CD4-positive, alpha-beta T cell (primary cell): ENCODE measurements around the gene HAVCR1. TPM values are rescaled to one million over a fixed set of nuclear protein-coding genes. Genes with fewer than 3 reads are reported as not detected.
"Not testable (repeated sequence)": the region's sequence is repeated elsewhere in the genome, so short reads cannot be mapped to it uniquely, and the experiment has no call there.

Source experiments
- ATAC-seq: fragments of 200-7000 bp; cut with Tn5 transposase; one replicate; pipeline ENCODE4 v1.10.0; 2022; ENCODE audit warnings: mild to moderate bottlenecking; ENCODE audit not compliant: poor library complexity
- CTCF ChIA-PET: fragments of 350-600 bp; sonication (Branson Sonifier 250); formaldehyde crosslinking; loops from one replicate; lab custom pipeline; 2021; ENCODE audit warnings: antibody characterized with exemption, inconsistent platforms; lab: Charles Lee
- POLR2A ChIA-PET: fragments of 350-600 bp; sonication (Branson Sonifier 250); formaldehyde crosslinking; loops from one replicate; lab custom pipeline; 2021; ENCODE audit warnings: antibody characterized with exemption, inconsistent platforms; lab: Charles Lee
- DNase-seq, 14 experiments: peaks; one replicate each; pipeline ENCODE4 v3.0.0-alpha.2; 2013 to 2020; ENCODE audit warnings: mixed read lengths in 2 of 14
- H3K27ac ChIP-seq, 2 donors: one replicate each; pipeline versions ENCODE4 v1.5.1 to v1.7.0; 2013; ENCODE audit warnings: low read length in 2 of 2, low read depth in 1 of 2, mild to moderate bottlenecking in 1 of 2
- H3K27me3 ChIP-seq, 2 experiments: 1 replicate in 1 of 2; 2 replicates in 1 of 2; pipeline versions ENCODE4 v1.6.1 to v1.7.0; 2013; ENCODE audit warnings: low read length in 2 of 2, control low read depth in 1 of 2, mild to moderate bottlenecking in 1 of 2, moderate library complexity in 1 of 2; ENCODE audit not compliant: insufficient read depth in 2 of 2, control insufficient read depth in 1 of 2
- H3K36me3 ChIP-seq: one replicate; pipeline ENCODE4 v1.6.1; 2013; ENCODE audit warnings: low read length, control low read depth; ENCODE audit not compliant: insufficient read depth
- H3K4me1 ChIP-seq: one replicate; pipeline ENCODE4 v1.6.1; 2013; ENCODE audit warnings: low read length, control low read depth; ENCODE audit not compliant: insufficient read depth
- H3K4me3 ChIP-seq: one replicate; pipeline ENCODE4 v1.5.1; 2013; ENCODE audit warnings: mild to moderate bottlenecking, low read length, moderate library complexity
- H3K9me3 ChIP-seq, 2 experiments: 1 replicate in 1 of 2; 2 replicates in 1 of 2; pipeline versions ENCODE4 v1.6.1 to v1.7.0; 2013; ENCODE audit warnings: low read length in 2 of 2, mild to moderate bottlenecking in 2 of 2, control low read depth in 1 of 2, moderate library complexity in 1 of 2; ENCODE audit not compliant: control insufficient read depth in 1 of 2, insufficient read depth in 1 of 2
- H3K27ac Mint-ChIP-seq: one replicate; pipeline ENCODE4 v1.8.0; 2020; ENCODE audit warnings: mixed read lengths
- H3K27me3 Mint-ChIP-seq: one replicate; pipeline ENCODE4 v1.8.0; 2021; ENCODE audit warnings: mixed read lengths
- H3K36me3 Mint-ChIP-seq: one replicate; pipeline ENCODE4 v1.8.0; 2021; ENCODE audit warnings: low read depth, mixed read lengths
- H3K4me1 Mint-ChIP-seq: one replicate; pipeline ENCODE4 v1.8.0; 2021; ENCODE audit warnings: low read depth, mixed read lengths
- H3K4me3 Mint-ChIP-seq: one replicate; pipeline ENCODE4 v1.8.0; 2020; ENCODE audit warnings: mild to moderate bottlenecking, mixed read lengths
- H3K9me3 Mint-ChIP-seq: one replicate; pipeline ENCODE4 v1.8.0; 2020; ENCODE audit warnings: mixed read lengths
- CTCF ChIP-seq: fragments of 200-600 bp; IDR thresholded peaks from one replicate; pipeline ENCODE4 v1.8.0; 2022; ENCODE audit warnings: antibody characterized with exemption, mild to moderate bottlenecking
- intact Hi-C, 2 experiments: fragments of 100-400 bp; cut with DNase I in 1 of 2; cut with micrococcal nuclease in 1 of 2; formaldehyde crosslinking; loops; one replicate each; pipeline versions ENCODE4 v1.15.1 to v1.9.0; 2023 to 2025; cut with DNase I, micrococcal nuclease
- total RNA-seq, 174 experiments: library from RNA in 2 of 174; stranded (reverse) in 2 of 174; gene quantifications; one replicate each; pipeline ENCODE4 v1.2.3 and lab custom pipeline; 2021 to 2026

HAVCR1 gene
- total RNA-seq, 2 experiments from 2014 or later, result 1.5 to 1.7 TPM

DNA sequence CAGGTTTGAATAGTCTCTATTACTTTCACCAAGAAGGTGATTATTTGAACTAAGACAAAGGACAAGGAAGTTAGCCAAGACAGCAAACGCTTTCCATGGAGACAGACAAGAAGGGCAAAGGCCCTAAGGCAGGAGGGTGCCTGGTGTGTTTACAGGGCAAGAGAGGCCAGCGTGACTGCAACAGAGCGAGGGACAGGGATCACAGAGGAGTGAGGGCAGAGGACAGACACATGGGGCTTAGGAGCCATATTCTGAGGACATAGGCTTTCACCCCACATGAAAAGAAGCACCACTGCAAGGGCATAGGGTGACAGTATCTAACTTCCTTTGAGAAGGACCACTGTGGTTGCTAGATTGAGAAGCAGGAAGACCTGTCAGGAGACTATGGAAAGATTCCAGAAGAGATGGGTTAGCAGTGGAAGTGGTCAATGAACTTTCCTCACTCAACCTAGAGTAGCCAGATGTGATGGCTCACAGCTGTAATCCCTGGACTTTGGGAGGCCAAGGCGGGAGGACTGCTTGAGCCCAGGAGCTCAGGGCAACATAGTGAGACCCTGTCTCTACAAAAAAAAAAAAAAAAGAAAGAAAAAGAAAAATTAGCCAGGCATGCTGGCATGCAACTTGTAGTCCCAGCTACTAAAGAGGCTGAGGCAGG lies 5.0 kb upstream of the HAVCR1 start:
- Mint-ChIP-seq H3K4me1 (no peaks in the 10 kb centered on the region), H3K36me3 (no peaks in the 10 kb centered on the region), H3K27ac (no peak overlapping the region), H3K27me3 (no peaks in the 10 kb centered on the region), H3K4me3 (no peak overlapping the region), H3K9me3 (no peaks in the 10 kb centered on the region)
- ChIA-PET POLR2A (no interaction called here), CTCF (no interaction called here)
- Histone ChIP-seq H3K4me1 (no peaks in the 10 kb centered on the region), H3K9me3 (no peaks in the 10 kb centered on the region), H3K27ac (no peak overlapping the region), H3K27me3 (no peaks in the 10 kb centered on the region), H3K36me3 (no peaks in the 10 kb centered on the region), H3K4me3 (no peak overlapping the region)
- no peak for TF ChIP-seq CTCF
- intact Hi-C loops, result no loop called here
- no peak for ATAC-seq
- no peak for DNase-seq

DNA sequence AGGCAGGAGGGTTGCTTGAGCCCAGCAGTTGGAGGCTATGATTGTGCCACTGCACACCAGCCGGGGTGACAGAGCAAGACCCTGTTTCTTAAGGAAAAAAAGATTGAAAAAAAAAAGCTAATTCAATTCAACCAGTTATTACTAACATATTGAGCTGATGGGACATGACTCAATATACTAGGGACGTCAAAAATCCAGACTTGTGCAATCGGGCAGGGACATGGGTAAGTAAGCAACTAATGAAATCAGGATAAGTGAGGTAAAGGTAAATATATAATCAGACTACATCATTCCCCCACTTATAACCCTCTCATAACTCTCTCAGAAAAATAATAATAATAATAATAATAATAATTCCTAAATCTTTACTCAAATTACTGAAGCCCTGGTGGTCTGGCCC lies 975 bp upstream of the HAVCR1 start:
- intact Hi-C loops, result no loop called here
- POLR2A ChIA-PET, result no interaction called here
- H3K4me1 Mint-ChIP-seq, result no peaks in the 10 kb centered on the region
- H3K27ac Mint-ChIP-seq, result no peak overlapping the region
- CTCF ChIA-PET, result no interaction called here
- ATAC-seq (no peak), DNase-seq (no peak)
- Histone ChIP-seq H3K27ac (no peak overlapping the region), H3K4me3 (no peak overlapping the region), H3K9me3 (no peaks in the 10 kb centered on the region), H3K27me3 (no peaks in the 10 kb centered on the region), H3K36me3 (no peaks in the 10 kb centered on the region), H3K4me1 (no peaks in the 10 kb centered on the region)
- H3K9me3 Mint-ChIP-seq, result no peaks in the 10 kb centered on the region
- no peak for TF ChIP-seq CTCF
- H3K4me3 Mint-ChIP-seq, result no peak overlapping the region
- no peaks in the 10 kb centered on the region for H3K27me3 Mint-ChIP-seq
- no peaks in the 10 kb centered on the region for H3K36me3 Mint-ChIP-seq

DNA sequence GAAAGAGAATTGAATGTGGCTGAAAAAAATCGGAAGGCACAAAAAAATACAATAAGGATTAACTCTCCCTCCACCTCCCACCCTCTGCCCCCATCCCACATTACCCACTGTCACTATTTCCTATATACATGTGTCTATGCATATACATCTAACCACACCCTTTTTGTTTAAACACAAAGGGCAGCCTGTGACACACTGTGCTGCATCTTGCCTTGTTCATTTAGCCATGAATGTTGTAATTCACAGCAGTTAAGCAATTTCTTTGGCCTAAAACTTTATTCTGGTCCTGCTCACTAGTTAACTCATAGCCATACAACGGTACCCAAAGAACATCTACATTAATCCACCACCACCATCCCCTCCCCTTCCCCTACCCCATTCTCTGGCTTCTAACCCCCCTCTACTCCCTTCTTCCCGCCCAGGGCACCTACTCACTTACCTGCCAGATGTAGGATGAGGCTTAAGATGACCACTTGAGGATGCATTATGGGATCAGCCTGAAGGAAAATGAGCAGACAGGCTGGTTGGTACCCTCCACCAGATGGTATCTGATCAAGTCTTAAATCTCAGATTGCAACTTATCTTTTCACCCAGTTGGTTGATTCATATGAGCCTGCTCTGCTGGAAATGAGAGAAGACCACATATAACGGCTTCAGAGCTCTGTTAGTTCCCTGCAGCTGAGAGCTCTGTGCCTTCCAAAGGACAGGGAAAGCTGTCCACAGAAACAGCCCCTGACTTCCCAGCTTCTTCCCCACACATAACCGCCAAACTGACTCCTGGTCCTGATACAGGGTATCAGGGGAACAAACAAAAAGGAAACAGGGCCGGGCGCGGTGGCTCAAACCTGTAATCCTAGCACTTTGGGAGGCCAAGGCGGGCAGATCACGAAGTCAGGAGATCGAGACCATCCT lies 1.2 kb downstream of the HAVCR1 start:
- Histone ChIP-seq H3K27me3 (no peaks in the 10 kb centered on the region), H3K36me3 (no peaks in the 10 kb centered on the region), H3K9me3 (no peaks in the 10 kb centered on the region), H3K27ac (no peak overlapping the region), H3K4me3 (no peak overlapping the region), H3K4me1 (no peaks in the 10 kb centered on the region)
- CTCF ChIA-PET, result no interaction called here
- no peak overlapping the region for H3K4me3 Mint-ChIP-seq
- H3K4me1 Mint-ChIP-seq, result no peaks in the 10 kb centered on the region
- no peaks in the 10 kb centered on the region for H3K9me3 Mint-ChIP-seq
- ATAC-seq (no peak), DNase-seq (no peak)
- POLR2A ChIA-PET, result no interaction called here
- H3K36me3 Mint-ChIP-seq, result no peaks in the 10 kb centered on the region
- TF ChIP-seq CTCF, result no peak
- no peaks in the 10 kb centered on the region for H3K27me3 Mint-ChIP-seq
- H3K27ac Mint-ChIP-seq, result no peak overlapping the region
- intact Hi-C loops, result no loop called here

GRCh38 chr5:157056848-157057247 lies 2.1 kb downstream of the HAVCR1 start:
- ATAC-seq, H3K36me3 ChIP-seq, H3K4me3 ChIP-seq, H3K4me1 ChIP-seq, H3K27ac ChIP-seq, H3K27me3 ChIP-seq, intact Hi-C loops, H3K9me3 ChIP-seq, H3K27me3 Mint-ChIP-seq, H3K4me3 Mint-ChIP-seq, H3K36me3 Mint-ChIP-seq, H3K4me1 Mint-ChIP-seq, H3K9me3 Mint-ChIP-seq, H3K27ac Mint-ChIP-seq, DNase-seq, CTCF ChIA-PET, POLR2A ChIA-PET: not testable (repeated sequence)
